Kasumi-1 (cell line): ENCODE results near the gene LIN37.
"Not testable (repeated sequence)": the region's sequence is repeated elsewhere in the genome, so short reads cannot be mapped to it uniquely, and the experiment has no call there.

Experiments
- DNase-seq, 2 experiments: peaks; one replicate each; lab custom pipeline; 2025; lab: John Stamatoyannopoulos, UW

Gene LIN37

GRCh38 chr19:35789978-35790944 lies 41.9 kb downstream of the LIN37 start:
- no peak for DNase-seq

DNA sequence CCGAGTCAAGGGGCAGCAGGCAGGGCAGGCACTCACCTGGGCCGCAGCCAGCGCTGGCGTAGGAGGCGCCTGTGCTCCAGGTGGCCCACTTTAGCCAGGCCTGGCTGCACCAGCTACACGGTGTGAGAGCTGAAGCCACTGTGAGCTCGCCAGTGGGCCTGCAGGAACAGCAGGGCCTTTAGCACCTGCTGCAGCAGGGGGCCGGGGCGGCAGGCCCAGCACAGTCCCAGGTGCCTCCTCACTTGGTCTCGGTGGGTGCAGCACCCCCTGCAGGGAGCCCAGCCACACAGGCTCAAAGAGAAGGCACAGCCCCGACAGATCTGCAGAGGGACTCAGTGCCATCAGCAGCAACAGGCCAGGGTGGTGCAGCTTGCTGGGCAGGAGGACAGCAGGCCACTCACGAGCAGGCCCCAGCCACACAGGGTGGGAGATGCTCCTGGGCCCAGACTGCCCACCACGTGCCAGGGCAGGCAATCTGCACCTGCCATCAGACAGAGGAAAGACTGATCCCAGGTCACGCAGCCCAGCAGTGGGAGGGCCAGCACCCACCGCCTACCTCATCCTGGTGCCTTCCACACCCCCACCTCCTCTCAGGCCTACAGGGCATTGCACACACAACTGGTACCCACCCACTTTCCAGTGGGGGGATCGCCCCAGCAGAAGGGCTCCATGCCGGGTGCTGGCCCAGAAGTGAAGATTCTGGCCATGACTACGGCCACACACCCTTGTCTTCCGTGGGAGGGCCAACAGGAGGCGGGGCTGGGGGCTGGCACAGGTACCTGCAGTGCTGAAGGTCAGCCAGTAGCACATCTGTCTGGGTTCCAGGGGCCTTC lies 42.8 kb downstream of the LIN37 start:
- no peak for DNase-seq

GRCh38 chr19:35791814-35792279 lies 43.5 kb downstream of the LIN37 start:
- no peak for DNase-seq

DNA sequence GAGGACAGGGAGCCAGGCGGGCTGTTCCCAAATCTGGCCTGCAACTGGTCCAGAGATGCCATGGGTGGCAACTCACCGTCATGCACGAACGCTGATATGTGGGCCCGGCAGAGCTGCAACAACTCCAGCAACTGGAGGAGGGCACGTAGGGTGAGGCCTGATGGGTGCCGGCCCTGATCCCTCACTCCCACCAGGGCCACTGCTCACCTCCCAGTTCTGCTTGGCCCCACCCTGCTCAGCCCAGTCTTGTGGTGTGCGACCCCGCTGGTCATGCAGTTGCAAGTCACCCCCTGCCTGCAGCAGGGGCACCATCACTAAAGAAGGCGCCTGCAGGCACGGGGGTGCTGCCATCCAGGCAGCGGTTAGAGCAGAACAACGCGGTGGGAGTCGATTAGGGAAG lies 43.9 kb downstream of the LIN37 start:
- DNase-seq = no peak

DNA sequence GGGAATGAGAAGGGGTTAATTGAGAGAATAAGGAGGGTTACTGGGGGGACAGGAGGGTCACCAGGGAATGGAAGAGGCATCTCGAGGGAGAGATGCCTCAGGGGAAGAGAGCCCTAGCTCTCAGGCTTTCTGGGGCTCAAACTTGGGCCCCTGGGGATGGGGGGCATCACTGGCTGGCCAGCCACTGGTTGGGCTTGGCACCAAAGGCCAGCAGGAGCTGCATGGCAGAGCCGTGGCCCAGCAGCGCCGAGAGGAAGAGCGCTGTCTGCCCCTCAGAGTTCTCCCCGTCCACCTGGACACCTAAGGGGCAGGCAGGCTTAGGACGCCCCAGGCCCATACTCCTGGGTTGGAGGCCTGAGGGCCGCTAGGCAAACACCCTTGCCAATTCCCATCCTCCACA lies 44.5 kb downstream of the LIN37 start:
- no peak for DNase-seq

GRCh38 chr19:35793381-35794165 lies 45.2 kb downstream of the LIN37 start:
- no peak for DNase-seq

GRCh38 chr19:35795564-35795963 lies 47.2 kb downstream of the LIN37 start:
- DNase-seq = not testable (repeated sequence)

- no peak for DNase-seq
Measured at GRCh38 chr19:35796645-35797542, 48.5 kb downstream of the LIN37 start.

DNA sequence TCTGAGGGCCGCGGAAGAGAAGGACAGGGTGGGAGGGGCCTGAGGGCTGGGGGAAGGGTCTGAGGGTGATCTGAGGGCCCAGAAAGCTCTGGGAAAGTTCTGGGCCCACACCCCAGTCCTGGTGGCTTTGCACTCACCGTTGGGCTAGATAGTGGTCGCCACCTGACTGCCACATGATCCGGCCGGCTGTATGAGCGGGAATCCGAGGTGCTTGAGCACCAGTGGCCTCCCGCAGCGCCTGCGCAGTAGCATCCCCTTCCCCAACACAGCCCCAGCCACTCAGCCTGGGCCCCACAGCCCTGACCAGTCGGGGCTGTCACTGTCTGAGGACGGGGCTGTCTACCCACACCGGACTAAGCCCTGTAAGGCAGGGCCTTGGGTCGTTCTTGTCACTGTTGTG lies 49.3 kb downstream of the LIN37 start:
- DNase-seq = no peak

GRCh38 chr19:35801828-35802227 lies 53.5 kb downstream of the LIN37 start:
- DNase-seq = no peak
